Measurements from ENCODE around the gene TGFBR3L.
A peak's percentile ranks its signal among the peaks of the same experiment; 100 is the strongest.
"Not testable (repeated sequence)": the region's sequence is repeated elsewhere in the genome, so short reads cannot be mapped to it uniquely, and the experiment has no call there.

Gene TGFBR3L

DNA sequence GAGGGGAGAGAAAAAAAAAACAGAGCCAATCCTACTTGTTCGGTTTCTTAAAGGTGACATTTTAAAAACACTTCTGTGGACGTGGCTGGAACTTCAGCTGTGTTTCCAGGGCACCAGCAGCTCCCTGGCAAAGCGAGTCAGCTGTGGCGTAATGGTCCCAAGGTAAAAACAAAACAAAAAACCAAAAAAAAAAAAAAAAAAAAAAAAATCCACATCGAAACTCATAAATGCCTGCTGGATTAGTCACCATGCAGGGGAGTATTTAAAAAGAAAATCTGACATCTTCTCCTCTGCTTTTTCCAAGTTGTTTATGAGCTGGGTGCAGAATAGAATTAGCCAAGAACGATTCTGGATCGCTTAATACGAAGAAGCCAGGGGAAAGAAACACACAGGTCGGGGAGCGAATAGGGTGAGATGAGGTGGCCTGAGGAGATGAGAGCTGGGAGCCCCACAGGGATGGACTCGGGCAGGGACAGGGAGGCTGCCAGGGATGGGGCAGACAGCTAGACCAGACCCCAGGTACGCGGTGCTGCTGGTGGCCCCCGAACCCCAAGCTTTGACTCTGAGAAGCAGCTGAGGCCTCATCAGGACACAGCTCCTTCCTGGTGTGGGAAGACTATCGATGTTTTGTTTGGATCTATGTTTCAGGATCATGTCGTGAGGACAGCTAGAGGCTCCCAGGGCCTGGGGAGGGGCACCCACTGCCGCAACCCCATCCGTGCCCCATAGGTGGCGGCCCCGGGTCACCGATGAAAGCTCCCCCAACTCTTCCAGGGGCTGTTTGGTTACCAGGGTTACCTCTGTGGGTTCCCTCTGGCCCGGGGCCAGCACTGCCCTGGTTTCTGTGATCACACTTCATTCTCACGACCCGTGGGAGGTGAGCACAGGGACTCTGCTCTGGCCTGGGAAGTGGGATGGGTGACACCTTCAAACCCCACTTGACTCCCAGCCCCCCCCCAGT is 14.4 kb downstream of the TGFBR3L start:
- DNase-seq: peak; percentile 80

DNA sequence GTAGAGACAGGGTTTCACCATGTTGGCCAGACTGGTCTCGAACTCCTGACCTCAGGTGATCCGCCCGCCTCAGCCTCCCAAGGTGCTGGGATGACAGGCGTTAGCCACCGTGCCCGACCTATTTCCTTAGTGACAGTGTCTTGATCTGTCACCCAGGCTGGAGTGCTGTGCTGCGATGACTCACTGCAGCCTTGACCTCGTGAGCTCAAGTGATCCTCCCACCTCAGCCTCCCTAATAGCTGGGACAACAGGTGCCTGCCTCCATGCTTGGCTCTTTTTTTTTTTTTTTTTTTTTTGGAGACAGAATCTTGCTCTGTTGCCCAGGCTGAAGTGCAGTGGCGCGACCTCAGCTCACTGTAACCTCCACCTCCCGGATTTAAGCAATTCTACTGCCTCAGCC is 15.4 kb downstream of the TGFBR3L start:
- not testable (repeated sequence) for DNase-seq

DNA sequence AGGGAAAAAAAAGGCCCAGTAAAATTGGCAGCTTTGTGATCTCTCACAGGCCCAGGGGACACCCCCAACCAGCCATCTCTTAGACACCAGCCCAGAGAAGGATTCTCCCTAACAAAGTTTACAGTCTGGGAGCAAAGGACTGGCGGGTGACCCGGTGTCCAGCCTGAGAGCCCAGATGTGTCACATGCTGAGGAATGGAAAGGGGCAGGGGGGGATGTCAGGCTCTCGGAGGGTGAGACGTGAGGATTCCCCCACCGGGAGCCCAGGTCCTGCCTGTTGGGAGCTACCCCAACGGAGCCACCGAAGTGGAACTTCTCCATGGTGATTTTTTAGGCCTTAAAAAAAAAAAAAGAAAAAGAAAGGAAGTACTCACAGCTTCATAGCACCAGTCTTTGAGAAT is 16.1 kb downstream of the TGFBR3L start:
- DNase-seq: no peak

DNA sequence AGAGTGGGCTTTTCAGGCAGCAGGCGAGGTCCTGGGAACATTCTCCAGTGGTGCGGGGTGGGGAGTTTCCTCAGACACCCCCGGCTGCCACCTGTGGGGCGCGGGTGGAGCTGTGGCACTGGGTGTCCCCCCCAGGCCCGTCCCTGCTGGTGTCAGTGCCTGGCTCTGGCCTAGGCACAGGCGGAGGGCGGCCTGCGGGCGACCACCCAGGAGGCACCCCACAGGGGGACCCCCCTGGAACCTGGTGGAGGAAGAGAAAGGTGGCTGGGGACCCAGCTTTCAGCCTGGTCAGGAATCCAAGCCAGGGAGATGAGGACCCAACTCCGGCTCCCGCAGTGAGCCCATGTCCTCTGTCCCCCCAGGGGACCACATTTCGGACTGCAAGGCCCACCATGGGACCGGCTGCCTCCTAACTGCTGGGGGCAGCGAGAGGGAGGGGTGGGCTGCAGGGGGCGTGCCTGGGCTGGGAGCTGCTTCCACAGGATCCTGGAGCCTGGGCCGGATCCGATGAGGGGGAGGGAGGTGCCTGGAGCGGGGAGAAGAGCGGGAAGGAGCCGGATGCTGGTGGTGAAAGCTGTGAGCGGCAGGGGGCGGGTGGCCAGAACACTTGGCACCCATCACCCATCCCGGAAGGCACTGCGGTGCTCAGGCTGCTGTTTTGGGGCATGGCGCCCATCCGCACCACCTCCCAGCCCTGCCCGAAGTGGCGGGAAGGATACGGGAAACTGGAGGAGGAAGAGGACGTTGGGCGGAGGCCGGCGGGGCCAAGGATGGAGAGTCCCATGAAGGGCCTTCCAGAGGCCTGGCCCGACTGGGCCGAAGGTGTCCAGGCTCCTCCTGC is 16.8 kb downstream of the TGFBR3L start:
- no peak for DNase-seq

DNA sequence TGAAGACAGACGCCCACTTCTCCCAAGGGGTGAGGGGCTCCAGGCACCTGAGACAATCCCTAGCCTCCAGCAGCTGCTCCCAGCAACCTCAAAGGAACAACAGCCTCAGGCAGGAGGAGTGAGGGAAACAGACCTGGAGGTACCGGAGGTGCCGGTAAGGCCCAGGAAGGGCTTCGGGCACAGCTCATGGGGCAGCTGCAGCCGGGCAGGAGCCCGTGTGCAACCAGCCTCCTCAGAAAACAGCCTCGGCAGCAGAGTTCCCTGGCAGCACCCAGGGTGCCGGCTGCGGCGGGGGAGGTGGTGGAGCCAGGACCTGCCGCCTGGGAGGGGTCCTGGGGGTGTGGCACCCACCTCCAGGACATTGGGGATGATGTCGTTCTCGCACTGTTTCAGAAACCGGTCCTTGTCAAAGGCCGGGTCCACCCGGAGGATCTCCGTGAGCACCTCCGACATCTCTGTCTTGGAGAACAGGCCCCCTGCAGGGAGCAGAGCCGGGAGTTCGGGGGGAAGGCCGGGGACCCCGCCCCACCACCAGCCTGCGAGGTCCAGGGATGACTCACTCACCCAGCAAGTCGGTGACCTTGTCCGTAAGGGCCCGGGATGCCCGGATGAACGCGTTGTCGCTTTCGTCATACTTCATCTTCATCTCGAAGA is 17.8 kb downstream of the TGFBR3L start:
- no peak for DNase-seq

DNA sequence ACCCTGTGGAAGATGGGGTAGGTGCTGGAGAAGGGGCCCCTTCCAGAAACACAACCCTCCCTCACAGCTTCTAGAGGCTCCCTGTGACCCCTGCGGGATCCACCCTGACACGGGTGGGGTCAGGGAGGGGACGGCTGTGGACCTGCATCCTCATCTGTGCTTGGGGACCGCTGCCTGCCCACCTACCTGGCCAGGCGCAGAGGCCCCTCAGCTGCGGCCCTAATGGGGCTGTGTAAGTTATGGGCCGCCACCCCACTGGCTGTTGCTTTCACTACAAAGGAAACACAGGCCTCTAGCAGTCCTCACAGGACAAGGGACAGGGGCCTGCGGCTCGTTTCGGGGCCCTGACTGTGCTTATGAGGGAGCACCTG is 18.3 kb downstream of the TGFBR3L start:
- DNase-seq: no peak

DNA sequence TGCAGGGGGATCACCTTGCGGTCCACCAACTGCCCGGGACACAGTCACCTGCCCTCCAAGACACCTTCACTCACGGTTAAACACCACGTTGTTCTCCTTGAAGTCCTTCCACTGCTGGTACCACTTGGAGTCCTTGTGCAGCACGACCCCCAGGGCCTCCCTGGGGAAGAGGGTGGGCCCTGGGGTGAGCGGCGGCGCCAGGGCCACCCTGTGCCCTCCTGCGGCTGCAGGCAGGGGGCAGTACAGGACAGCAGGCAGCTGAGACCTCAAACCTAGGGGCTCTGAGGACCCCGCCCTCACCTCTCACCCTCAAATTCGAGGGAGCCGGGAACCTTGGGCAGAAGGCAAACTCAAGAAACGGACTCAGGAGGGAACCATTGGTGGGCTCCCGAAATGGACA is 18.8 kb downstream of the TGFBR3L start:
- no peak for DNase-seq

DNA sequence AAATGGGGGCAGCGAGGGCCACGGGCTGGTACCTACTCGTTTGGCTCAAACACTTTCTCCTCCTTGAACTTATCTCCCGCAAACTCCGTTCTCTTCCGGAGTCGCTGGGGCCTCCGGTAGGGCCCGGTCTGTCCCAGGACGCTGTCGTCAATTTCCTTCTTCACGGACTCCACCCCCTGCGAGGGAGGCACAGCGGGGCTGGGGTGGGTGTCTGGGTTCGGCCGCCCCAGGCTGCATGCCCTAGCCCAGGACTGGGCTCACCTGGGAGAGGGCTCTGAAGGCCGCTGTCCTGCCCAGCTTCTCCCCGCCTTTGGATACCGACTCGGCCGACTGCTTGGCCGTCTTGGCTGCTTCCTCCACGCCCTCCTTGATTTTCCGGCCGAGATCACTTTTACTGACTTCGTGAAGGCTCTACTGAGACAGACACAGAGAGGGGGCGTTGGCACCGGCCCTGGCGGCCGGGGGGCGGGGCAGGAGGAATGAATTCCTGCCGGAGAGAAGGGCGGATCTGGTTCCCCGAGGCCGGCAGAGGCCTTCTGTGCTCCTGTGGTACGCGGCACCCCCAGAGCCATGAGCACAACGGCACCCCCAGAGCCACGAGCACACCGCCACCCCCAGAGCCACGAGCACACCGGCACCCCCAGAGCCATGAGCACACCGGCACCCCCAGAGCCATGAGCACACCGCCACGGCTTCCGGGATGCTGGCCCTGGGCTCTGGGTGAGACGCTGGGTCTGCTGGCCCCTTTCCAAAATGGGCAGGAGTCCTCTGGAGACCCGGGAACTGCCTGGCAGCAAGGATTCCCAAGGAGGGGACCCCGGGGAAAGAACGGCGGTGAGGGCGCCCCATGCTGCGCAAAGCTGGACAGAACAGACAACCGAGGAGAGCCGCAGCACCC is 19.4 kb downstream of the TGFBR3L start:
- DNase-seq: no peak

DNA sequence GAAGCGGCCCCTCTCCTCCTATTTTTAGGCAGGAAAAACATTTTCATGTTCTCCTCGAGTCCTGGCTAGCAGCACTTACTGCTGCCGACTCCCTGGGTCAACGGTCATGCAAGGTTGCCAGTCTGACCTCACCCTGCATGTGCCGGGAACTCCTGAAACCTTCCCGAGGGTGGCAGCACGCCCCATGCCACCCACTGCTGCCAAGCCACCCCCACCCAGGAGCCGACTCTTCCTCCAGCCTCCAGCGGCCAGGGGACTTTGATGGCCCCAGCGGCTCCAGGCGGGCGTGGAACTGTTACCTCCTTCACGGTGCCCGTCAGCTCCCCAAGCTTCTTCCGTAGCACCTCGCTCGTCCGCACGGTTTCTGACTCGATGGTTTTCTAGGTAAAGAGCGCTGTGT is 20.1 kb downstream of the TGFBR3L start:
- no peak for DNase-seq

DNA sequence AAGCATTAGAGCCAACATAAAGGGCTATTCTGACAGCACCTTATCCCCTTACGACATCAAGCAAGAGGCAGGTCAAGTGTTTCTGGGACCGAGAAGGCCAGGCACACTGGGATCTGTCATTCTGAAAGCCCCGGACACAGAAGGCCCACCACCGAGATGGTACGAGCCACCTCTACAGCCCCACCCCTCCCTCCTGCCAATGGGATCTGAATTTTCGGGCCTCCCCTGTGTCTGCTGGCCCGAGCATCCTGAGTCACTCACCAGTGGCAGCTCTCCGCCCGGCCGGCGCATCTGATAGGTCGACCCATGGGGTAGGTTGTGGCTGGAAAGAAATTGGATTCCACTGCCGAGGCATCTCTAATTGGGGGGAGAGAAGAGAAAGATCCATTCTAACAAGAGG is 26.2 kb downstream of the TGFBR3L start:
- no peak for DNase-seq

DNA sequence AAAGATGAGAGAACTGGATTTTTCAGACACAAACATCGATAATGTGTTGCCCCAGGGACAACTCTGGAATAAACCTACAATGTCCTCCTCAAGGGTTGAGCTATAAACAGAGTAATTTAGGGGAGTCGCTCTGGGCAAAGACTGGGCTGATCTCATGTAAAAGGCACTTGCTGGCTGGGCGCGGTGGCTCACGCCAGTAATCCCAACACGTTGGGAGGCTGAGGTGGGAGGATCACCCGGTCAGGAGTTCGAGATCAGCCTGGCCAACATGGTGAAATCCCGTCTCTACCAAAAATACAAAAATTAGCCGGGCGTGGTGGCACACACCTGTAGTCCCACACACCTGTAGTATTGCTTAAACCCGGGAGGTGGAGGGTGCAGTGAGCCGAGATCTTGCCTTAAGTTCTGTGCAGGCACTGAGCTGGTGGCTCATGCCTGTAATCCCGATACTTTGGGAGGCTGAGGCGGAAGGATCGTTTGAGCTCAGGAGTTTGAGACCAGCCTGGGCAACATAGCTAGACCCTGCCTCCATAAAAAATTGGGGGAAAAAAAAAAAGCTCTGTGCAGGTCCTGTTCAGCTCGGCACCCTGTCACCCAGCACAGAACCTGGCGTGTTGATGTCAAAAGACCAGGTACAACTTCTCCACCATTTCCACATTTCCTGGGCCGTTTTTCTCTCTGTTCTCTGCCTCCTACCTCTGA is 27.4 kb downstream of the TGFBR3L start:
- DNase-seq: no peak

DNA sequence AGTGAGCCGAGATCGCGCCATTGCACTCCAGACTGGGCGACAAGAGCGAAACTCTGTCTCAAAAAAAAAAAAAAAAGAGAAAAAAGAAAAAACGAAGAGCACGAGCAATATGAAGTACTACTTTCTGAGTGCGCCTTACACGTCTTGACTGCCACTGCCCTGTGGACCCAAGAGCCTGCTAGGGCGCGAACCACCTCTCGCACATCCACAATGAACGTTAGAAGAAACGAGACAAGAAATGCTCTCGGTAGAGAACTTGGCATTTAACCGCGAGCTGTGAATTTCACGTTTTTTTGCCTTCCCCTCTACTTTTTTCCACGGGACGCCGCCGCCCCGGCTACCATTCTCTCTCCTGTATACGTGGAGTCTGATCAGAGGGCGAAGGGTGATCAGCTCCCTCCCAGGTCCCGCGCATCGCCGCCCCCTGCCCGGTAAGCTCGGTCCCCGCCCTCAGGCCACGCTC is 28.4 kb downstream of the TGFBR3L start:
- no peak for DNase-seq

DNA sequence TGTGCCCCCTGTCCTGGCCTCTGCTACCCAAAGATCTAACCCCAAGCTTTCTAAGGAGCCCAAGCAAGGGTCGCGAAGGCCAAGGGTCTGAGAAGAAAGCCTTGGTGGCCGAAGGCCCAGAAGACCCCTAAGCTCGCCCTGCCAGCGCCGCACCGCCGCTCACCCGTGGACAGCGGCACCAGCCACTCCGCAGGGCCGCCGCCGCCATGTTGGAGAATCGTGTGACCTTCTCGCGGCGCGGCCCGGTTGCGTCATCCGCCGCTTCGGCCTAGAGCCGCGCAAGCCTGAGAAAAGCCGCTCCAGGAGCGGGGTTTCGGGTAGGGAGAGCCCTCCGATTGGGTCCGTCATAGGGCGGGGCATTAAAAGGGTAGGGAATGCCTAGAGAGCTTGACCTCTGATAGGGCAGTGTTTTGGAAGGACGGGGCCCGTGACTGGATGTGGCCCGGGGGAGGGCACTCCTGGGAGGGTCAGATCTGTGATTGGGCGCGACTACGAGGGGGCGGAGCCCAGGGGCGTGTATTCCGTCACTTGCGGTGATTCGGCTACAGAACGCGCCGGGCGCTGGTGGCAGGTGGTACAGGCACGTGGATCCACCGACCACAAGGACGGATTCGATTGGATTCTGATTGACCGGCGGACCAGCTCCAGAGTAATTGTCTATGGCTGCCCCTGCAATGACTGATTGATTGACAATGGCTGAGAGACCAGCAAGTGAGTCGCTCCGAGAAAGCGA is 29.0 kb downstream of the TGFBR3L start, which contains the start of gene TIMM44:
Gene TIMM44, minus strand, starts transcription at position 223 of the 733 bp plus-strand sequence. Its CDS starts 15 bp downstream, at position 208.
- peak; percentile 100 for DNase-seq

DNA sequence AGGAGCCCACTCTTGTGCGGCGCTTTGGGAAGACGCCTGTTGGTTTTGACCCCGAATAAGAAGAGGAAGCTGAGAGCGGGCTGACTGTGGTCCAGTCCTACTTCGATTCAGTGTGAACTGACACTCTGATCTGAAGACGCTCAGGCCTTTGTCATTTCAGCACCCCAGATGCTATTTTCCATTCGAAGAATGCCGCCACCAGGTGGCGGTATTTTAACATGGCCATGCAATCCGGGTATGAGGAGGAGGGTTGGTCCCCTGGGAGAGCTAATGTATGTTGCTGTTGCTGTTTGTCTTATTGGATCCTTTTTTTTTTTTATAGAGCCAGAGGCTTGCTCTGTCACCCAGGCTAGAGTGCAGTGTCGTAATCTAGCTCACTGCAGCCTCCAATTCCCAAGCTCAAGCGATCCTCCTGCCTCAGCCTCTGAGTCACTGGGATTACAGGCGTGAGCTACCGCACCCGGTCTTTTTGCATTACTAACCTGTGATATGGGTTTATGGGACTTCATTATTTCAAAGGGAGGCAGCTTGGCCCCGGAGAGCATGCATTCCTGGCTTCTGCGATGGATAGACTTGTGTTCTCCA is 29.6 kb downstream of the TGFBR3L start:
- DNase-seq: peak; percentile 96

DNA sequence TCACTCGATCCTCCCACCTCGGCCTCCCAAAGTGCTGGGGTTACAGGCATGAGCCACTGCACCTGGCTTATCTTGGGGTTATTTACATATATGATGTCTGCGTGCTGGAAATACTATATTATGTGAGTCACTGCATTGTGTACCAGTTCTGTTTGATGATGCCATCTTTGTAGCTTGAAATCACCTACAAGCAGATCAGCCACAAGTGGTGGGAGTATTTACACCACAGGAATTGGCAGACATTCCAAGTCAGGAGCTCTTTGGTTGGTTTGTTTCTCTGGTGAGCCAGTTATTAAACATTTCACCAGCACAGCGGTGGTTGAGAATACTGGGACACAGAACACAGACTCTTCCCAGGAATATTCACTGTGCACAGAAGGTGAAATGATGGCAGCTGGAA is 33.3 kb downstream of the TGFBR3L start:
- no peak for DNase-seq

DNA sequence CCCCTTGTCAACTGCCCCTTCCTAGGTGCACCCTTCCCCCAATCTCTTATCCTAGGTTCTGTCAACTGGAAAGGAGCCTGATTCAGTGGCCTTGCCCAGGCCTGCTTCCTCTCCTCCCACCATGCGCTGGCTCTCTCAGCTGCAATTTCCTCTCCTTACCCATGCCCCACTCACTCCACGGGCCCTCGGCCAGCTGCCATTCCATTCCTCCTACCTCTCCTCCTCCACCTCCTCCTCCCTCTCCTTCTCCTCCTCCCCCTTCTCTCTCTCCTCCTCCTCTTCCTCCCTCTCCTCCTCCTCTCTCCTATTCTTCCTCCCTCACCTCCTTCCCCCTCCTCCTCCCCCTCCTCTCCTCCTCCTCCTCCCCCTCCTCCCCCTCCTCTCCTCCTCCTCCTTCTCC is 38.4 kb downstream of the TGFBR3L start:
- peak; percentile 33 for DNase-seq

DNA sequence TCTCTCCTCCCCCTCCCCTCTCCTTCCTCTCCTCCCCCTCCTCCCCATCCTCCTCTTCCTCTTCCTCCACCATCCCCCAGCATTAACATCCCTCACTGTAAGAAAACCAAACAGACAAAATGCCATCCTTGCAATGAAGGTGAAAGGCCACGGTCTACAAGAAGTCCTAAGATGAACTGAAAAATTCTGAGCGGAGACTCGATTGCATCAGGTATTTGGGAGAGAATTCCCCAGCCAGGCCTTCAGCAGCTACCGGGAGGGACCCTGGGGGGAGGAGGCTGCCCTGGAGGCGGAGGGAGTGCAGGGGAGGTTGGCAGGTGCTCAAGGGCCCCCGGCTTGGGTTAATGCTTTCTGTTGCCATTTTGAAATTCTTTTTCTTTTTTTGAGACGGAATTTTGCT is 38.9 kb downstream of the TGFBR3L start:
- no peak for DNase-seq

DNA sequence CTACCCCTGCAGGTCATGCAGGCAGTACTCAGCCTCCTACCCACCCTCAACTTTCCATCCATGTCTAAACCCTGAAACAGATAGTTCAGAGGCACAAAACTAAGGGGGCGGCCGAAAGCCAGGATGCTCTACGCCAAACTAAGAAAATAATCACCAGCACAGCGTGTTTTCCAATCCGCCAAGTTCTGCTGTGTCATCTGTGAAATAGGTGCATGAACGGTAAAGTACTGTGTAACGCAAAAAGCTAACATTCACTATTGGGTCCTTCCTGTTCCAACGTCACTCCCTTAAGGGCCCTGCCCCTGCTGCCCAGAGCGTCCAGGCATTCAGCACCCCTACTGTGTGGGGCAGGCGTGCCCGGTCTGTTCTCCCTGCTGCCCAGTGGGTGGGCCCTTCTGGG is 41.1 kb downstream of the TGFBR3L start:
- no peak for DNase-seq

DNA sequence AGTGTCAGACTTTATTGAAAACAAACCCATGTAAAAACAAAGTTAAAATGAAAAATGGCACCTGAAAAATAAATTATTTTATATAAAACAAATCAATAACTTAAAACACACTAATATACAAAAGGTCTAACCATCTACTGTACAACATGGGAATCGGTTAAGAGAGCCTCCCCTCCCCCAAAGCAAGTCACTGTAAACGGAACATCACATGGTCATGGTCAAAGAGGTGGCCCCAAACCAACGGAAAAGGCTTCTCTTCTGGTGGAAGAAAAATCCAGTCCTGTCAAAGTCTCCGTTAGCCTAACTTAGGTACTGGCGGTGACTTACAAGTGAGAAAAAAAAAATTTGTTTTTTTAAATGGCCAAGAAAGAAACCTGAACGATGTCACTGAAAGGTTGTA is 44.6 kb downstream of the TGFBR3L start:
- DNase-seq: no peak

DNA sequence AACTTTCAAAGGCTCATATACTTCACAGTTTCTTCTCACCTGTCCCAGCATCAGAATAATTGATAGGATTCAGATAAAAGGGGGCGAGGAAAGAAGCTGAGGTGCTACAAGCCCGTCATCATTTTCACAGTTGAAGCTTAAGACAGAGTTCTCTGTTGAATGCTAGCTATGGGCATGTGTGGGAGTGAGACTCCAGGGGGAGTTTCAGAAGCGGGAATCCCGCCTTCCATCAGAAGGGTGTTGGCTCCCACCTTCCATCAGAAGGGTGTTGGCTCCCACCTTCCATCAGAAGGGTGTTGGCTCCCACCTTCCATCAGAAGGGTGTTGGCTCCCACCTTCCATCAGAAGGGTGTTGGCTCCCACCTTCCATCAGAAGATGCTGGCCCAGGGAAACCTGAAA is 46.5 kb downstream of the TGFBR3L start:
- DNase-seq: not testable (repeated sequence)
